GM23338 (cell line): ENCODE results near the gene BBOX1.

Source experiments
- EZH2 ChIP-seq: fragments of 200-600 bp; sonication (generic); IDR thresholded peaks from one replicate; pipeline ENCODE4 v1.8.0; 2017; ENCODE audit warnings: antibody characterized with exemption, mild to moderate bottlenecking, low read depth; ENCODE audit not compliant: unreplicated experiment
- EZH2phosphoT487 ChIP-seq: fragments of 200-600 bp; sonication (generic); IDR thresholded peaks from one replicate; pipeline ENCODE4 v1.8.1; 2018; ENCODE audit warnings: antibody characterized with exemption; ENCODE audit not compliant: unreplicated experiment
- POLR2AphosphoS5 ChIP-seq: IDR thresholded peaks from 2 replicates; pipeline ENCODE4 v1.6.1; 2016; ENCODE audit warnings: antibody characterized with exemption, low read depth
- TF ChIP-seq, protein P1 (sequence below), 2 experiments: fragments of 200-600 bp in 1 of 2; sonication (generic) in 1 of 2; conservative IDR thresholded peaks; 2 replicates each; pipeline versions ENCODE4 v1.5.1 to v1.6.1; 2016 to 2017; ENCODE audit warnings: antibody characterized with exemption in 2 of 2, low read depth in 2 of 2, mild to moderate bottlenecking in 2 of 2, moderate library complexity in 1 of 2
- TF ChIP-seq, protein P2 (sequence below): IDR thresholded peaks from 2 replicates; pipeline ENCODE4 v1.6.1; 2016; ENCODE audit warnings: antibody characterized with exemption

DNA sequence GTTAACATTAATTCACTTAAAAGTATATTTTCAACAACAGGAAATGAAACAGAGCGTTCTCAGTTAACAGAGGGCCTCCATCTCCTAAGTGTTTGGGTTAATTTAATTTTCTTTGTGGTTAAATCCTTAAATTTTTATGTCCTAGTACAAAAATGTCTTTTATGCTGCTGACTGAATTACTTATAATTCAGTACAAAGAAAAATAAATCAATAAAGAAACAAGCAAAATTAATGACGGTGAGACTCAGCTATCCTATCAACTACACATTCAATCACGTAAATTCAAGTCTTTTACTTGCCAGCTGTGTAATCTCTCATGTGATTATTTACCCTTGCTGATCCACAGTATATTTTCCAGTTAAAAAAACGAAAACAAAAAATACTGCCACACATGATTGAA lies 81.4 kb downstream of the BBOX1 start:
- TF ChIP-seq, protein P1, sequence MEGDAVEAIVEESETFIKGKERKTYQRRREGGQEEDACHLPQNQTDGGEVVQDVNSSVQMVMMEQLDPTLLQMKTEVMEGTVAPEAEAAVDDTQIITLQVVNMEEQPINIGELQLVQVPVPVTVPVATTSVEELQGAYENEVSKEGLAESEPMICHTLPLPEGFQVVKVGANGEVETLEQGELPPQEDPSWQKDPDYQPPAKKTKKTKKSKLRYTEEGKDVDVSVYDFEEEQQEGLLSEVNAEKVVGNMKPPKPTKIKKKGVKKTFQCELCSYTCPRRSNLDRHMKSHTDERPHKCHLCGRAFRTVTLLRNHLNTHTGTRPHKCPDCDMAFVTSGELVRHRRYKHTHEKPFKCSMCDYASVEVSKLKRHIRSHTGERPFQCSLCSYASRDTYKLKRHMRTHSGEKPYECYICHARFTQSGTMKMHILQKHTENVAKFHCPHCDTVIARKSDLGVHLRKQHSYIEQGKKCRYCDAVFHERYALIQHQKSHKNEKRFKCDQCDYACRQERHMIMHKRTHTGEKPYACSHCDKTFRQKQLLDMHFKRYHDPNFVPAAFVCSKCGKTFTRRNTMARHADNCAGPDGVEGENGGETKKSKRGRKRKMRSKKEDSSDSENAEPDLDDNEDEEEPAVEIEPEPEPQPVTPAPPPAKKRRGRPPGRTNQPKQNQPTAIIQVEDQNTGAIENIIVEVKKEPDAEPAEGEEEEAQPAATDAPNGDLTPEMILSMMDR (conservative IDR thresholded peaks at IDR 0.05; ENCODE audit: low read depth in 2 of 2) = no peak
- TF ChIP-seq POLR2AphosphoS5 (no peak), EZH2phosphoT487 (no peak), EZH2 (no peak)
- TF ChIP-seq, protein P2, sequence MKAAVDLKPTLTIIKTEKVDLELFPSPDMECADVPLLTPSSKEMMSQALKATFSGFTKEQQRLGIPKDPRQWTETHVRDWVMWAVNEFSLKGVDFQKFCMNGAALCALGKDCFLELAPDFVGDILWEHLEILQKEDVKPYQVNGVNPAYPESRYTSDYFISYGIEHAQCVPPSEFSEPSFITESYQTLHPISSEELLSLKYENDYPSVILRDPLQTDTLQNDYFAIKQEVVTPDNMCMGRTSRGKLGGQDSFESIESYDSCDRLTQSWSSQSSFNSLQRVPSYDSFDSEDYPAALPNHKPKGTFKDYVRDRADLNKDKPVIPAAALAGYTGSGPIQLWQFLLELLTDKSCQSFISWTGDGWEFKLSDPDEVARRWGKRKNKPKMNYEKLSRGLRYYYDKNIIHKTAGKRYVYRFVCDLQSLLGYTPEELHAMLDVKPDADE = no peak
